WTC11 (cell line): Measurements from ENCODE around the gene OBSCN. TPM values are rescaled to one million over a fixed set of nuclear protein-coding genes. Genes with fewer than 3 reads are reported as not detected.

Experiments
- ATAC-seq: fragments of 200-7000 bp; cut with Tn5 transposase; 2 replicates; pipeline ENCODE4 v1.10.0; 2021; ENCODE audit warnings: mild to moderate bottlenecking, moderate library complexity
- CTCF ChIA-PET: fragments of 300-600 bp; sonication (Branson Sonifier 250); formaldehyde crosslinking; loops from one replicate; lab custom pipeline; 2021; ENCODE audit warnings: antibody characterized with exemption; lab: Charles Lee
- POLR2A ChIA-PET: fragments of 350-600 bp; sonication (Branson Sonifier 250); formaldehyde crosslinking; loops from one replicate; lab custom pipeline; 2021; ENCODE audit warnings: antibody characterized with exemption; lab: Charles Lee
- DNase-seq: peaks from one replicate; pipeline ENCODE4 v3.0.0; 2021; ENCODE audit warnings: low spot score
- H3K27ac Mint-ChIP-seq: 2 replicates; pipeline ENCODE4 v1.8.0; 2021; ENCODE audit warnings: mixed read lengths
- H3K27me3 Mint-ChIP-seq: 2 replicates; pipeline ENCODE4 v1.8.0; 2021; ENCODE audit warnings: low read depth, mild to moderate bottlenecking, moderate library complexity, mixed read lengths
- H3K36me3 Mint-ChIP-seq: 2 replicates; pipeline ENCODE4 v1.8.0; 2021; ENCODE audit warnings: mixed read lengths
- H3K4me1 Mint-ChIP-seq: 2 replicates; pipeline ENCODE4 v1.8.0; 2022; ENCODE audit warnings: mixed read lengths
- H3K4me3 Mint-ChIP-seq: 2 replicates; pipeline ENCODE4 v1.8.0; 2021; ENCODE audit warnings: mild to moderate bottlenecking, moderate library complexity, mixed read lengths
- H3K9me3 Mint-ChIP-seq: 2 replicates; pipeline ENCODE4 v1.8.0; 2021; ENCODE audit warnings: mixed read lengths
- AR ChIP-seq: fragments of 250-450 bp; sonication (Bioruptor Pico); IDR thresholded peaks from 2 replicates; pipeline ENCODE4 v1.9.0; 2021; ENCODE audit warnings: mild to moderate bottlenecking
- ARID4B ChIP-seq: sonication (generic); formaldehyde crosslinking; IDR thresholded peaks from 2 replicates; pipeline ENCODE4 v1.8.0; 2023; ENCODE audit warnings: missing genetic modification reagents, mild to moderate bottlenecking, borderline replicate concordance
- CDX4 ChIP-seq: fragments of 250-450 bp; sonication (Bioruptor Pico); IDR thresholded peaks from 2 replicates; pipeline ENCODE4 v1.9.0; 2021; ENCODE audit warnings: moderate library complexity, mild to moderate bottlenecking, inconsistent platforms, borderline replicate concordance
- ERG ChIP-seq: fragments of 250-450 bp; sonication (Bioruptor Pico); IDR thresholded peaks from 2 replicates; pipeline ENCODE4 v1.8.0; 2021; ENCODE audit warnings: mild to moderate bottlenecking
- FOXJ3 ChIP-seq: sonication (generic); formaldehyde crosslinking; IDR thresholded peaks from 2 replicates; pipeline ENCODE4 v1.9.0; 2021; ENCODE audit warnings: missing genetic modification reagents, mild to moderate bottlenecking, borderline replicate concordance
- FOXP1 ChIP-seq: sonication (generic); formaldehyde crosslinking; IDR thresholded peaks from 2 replicates; pipeline ENCODE4 v1.8.0; 2022; ENCODE audit warnings: missing genetic modification reagents, mild to moderate bottlenecking, moderate library complexity, borderline replicate concordance
- GRHL2 ChIP-seq: fragments of 250-450 bp; sonication (Bioruptor Pico); IDR thresholded peaks from 2 replicates; pipeline ENCODE4 v1.8.0; 2022; ENCODE audit warnings: mild to moderate bottlenecking, moderate library complexity; ENCODE audit not compliant: insufficient replicate concordance, severe bottlenecking
- GTF2I ChIP-seq: fragments of 250-450 bp; sonication (Bioruptor Pico); conservative IDR thresholded peaks from 2 replicates; pipeline ENCODE4 v1.4.0; 2021; ENCODE audit warnings: mild to moderate bottlenecking
- JUN ChIP-seq: sonication (generic); formaldehyde crosslinking; IDR thresholded peaks from 2 replicates; pipeline ENCODE4 v1.8.0; 2023; ENCODE audit warnings: mild to moderate bottlenecking, missing genetic modification reagents
- PRRX2 ChIP-seq: fragments of 250-450 bp; sonication (Bioruptor Pico); IDR thresholded peaks from 2 replicates; pipeline ENCODE4 v1.8.0; 2021; ENCODE audit warnings: mild to moderate bottlenecking
- ZNF317 ChIP-seq: sonication (generic); formaldehyde crosslinking; IDR thresholded peaks from 2 replicates; pipeline ENCODE4 v1.8.1; 2023; ENCODE audit warnings: low read depth, mild to moderate bottlenecking, moderate library complexity, missing genetic modification reagents, borderline replicate concordance
- ZNF396 ChIP-seq: fragments of 250-450 bp; sonication (Bioruptor Pico); IDR thresholded peaks from 2 replicates; pipeline ENCODE4 v1.8.0; 2021; ENCODE audit warnings: mild to moderate bottlenecking, moderate library complexity, borderline replicate concordance
- total RNA-seq: library from RNA; stranded (reverse); gene quantifications from 3 replicates; pipeline ENCODE4 v1.2.3, GENCODE V29; 2021

OBSCN gene
- total RNA-seq, 1 experiment from 2014 or later = 38.8 TPM

GRCh38 chr1:228273720-228274451 is 66.0 kb downstream of the OBSCN start (continued):
- TF ChIP-seq ARID4B (CRISPR knock-in tag) (no peak), CDX4 (CRISPR knock-in tag) (no peak), ERG (CRISPR knock-in tag) (no peak), GRHL2 (CRISPR knock-in tag) (no peak), FOXJ3 (no peak), ZNF317 (CRISPR knock-in tag) (no peak), JUN (CRISPR knock-in tag) (no peak), FOXP1 (CRISPR knock-in tag) (no peak)

GRCh38 chr1:228274452-228275178 is 66.8 kb downstream of the OBSCN start:
- Mint-ChIP-seq H3K27ac (no peak overlapping the region), H3K27me3 (peaks cover 9% of the 10 kb centered on the region), H3K9me3 (no peaks in the 10 kb centered on the region), H3K36me3 (no peaks in the 10 kb centered on the region; the same call in 1 of the 2 replicates), H3K4me1 (peaks cover 5% of the 10 kb centered on the region; the same call in 1 of the 2 replicates), H3K4me3 (peak overlapping the region; percentile 63)
- POLR2A ChIA-PET = no interaction called here
- ATAC-seq (0 out of 2 replicates have a peak, but pooled peaks have one; percentile 1), DNase-seq (no peak)
- no peak for TF ChIP-seq AR (CRISPR knock-in tag)
- TF ChIP-seq PRRX2 = 0 out of 2 replicates have a peak, but pooled peaks have one; percentile 11
- CTCF ChIA-PET = interaction anchor here (0.6 to 2.1 kb wide), 15 partner anchors 8 to 270 kb away, joined by 3 to 12 read pairs (median 5); partner anchors contain the start of gene IBA57

- ATAC-seq (no peak), DNase-seq (no peak)
- CTCF ChIA-PET = interaction anchor here (0.6 to 2.1 kb wide), 13 partner anchors 12 to 270 kb away, joined by 3 to 12 read pairs (median 4); partner anchors contain the start of genes GUK1, IBA57 and TRIM11
- Mint-ChIP-seq H3K27ac (no peak overlapping the region), H3K4me1 (peaks cover 5% of the 10 kb centered on the region; the same call in 1 of the 2 replicates), H3K27me3 (peaks cover 9% of the 10 kb centered on the region), H3K36me3 (peaks cover 4% of the 10 kb centered on the region; the same call in 1 of the 2 replicates), H3K9me3 (no peaks in the 10 kb centered on the region), H3K4me3 (peak overlapping the region; percentile 63)
- POLR2A ChIA-PET = no interaction called here
- no peak for TF ChIP-seq ZNF396
- TF ChIP-seq GTF2I (CRISPR knock-in tag) = peak; percentile 75; the same call in 1 of the 2 replicates
These were observed 67.3 kb downstream of the OBSCN start for GRCh38 chr1:228275179-228275429.
